NCI-H524 treated with DMSO at 0.1 percent for 48 hours (cell line): ENCODE results near the gene SGCD.
A peak's percentile ranks its signal among the peaks of the same experiment; 100 is the strongest.

ENCODE experiments used
- DNase-seq: peaks from one replicate; lab custom pipeline; 2025; lab: John Stamatoyannopoulos, UW

Gene SGCD

DNA sequence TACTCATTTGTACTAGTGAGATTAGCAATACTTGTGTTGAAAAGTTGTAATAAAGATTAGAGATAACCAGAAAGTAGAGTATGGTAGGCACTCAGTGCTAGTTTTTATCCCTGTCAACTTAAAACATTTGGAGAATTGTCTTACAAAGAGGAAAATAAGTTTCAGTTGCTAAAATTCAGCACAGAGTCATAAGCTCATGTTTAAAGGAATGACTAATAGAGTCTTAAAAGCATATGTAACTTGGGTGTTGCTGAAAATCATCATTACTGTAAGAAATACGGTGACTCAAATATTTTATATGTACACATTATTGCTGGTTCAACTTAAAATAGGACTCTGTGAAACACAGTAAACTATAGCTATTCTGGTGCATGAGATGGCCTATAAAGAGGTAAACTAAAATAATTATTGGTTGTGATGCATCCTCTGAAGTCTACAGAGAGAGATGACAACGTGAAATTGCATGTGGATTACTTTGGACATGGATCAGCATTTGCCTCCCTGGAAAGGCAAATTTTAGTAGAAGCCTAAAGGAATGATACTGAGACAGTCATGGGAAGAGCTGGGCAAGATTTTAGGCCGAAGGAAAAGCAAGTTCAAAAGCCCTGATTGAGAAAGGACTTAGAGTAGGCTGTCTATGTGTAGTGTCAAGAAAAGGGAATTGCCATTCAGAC, 34.6 kb downstream of the SGCD start:
- no peak for DNase-seq

DNA sequence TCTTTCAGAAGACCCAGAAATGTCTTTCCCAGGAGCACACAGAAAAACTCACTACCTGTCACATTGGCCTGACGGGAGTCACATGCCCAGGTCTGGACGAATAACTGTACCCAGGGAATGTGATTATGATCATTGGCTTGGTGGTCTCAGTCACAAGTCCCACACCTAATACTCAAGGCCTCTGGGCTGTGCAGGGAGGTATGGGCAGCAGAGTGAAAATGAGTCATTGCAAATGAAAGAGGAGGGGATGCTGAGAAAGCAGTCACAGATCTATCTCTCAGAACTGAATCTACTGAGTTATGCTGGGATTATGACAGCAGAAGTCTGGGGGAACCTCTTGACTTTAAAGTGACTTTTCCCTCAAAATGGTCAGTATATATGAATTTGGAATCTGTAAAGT, 36.9 kb downstream of the SGCD start:
- DNase-seq, result no peak

DNA sequence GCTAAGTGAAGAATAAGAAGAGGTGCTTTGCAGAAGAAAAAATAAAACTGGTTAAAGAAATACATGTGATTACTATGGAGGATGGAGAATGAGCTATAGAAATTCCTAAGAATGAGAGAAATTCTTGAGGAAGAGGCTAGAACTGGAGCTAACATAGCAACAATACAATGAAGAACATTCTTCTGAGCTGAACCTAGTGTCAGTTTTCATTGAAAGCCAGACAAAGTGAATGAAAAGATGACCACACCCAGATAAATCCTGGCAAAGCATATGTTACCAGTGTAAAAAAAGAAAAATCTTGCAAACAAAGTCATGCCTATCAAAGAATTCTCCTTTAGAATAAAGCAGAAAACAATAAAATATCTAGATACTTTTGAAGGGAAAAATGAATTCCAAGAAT, 39.6 kb downstream of the SGCD start:
- DNase-seq, result no peak

DNA sequence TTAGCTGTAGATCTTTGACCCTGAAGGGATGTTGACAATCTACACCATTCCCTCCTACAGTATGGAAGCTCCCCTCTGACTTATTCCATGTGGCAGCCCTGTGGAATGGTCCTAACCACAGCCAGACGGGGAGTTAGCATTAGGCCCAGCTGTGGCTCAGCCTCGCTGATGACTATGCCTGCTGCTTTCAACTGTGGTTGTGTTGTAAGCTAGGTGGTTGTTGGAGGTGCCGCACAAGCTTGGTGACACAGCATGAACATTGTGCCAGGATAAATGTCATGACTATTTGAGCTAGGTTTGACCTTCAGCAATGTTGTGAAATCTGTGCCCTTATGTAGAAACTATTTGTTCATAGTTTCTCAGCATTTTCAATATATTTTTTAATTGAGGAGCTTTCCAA, 40.6 kb downstream of the SGCD start:
- no peak for DNase-seq

DNA sequence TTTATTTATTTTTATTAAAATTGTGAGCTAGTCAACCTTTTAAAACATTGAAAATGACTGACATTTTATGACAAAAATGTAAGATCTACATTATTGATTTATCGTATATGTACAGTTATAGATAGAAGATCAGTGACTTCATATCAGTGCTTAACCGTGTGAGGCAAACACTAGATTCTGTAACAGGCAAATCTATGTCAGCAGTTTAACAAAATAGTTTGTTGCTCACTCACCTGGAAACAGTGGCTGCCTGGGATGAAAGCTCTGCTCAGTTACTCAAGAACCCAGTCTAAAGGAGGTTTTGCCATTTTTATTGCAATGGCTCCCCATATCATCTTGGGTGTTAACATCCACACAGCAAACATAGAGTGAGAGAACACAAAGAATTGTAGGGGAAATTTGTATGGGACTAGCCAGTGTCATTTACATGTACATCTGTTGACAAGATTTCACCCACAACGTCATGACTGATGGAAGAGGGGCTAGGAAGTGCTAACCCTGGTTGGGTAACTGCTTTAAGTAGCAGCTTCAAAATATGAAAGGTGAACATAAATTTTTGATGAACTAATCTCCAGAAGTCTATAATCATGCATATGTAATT, 49.0 kb downstream of the SGCD start:
- no peak for DNase-seq

DNA sequence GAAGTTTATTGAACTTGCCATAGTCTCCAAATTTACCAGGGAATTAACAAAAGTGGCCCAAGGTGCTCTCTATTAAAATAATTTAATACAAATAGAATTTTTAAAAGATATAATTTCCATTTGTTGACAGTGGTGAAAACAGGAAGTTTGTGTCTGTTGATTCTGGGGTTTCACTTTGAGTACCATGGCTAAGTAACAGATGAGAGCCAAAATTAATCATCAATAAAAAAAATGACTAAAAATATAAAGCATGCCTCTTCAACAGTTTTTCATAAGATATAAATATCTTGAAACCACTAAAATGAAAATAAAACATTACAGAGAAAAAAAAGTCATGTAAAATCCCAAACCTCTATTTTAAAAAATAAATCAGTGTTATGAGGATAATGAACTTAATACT, 49.8 kb downstream of the SGCD start:
- DNase-seq, result no peak

DNA sequence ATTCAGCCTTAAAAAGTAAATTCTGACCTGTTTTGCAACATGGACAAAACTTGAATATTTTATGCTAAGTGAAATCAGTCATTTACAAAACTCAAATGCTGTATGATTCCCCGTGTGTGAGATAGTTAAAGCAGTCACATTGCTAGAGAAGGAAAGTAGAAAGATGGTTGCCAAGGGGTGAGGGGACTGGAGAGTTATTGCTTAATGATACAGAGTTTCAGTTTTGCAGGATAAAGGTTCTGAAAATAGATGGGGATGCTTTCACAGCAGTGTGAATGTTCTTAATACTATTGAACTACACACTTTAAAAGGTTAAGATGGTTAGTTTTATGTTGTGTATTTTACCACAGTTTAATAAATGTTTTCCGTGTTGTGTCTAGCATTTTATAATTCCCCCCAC, 51.2 kb downstream of the SGCD start:
- DNase-seq, result no peak

DNA sequence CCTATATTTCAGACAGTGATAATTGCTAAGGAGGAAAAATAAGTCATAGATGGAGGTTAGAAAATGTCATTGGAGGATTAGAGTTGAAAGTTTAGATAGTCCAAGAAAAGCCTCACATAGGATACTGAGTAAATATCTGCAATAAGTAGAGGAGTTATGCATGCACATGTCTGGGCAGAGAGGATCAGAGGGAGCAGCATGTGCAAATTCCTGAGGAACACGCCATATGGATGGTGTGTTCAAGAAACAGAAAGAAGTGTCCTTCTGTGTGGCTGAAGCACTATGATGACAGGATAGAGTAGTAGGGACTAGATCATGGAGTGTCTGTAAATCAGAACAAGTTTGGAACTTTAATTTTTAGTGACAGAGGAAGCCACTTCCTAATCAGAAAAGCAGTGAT, 52.2 kb downstream of the SGCD start:
- DNase-seq, result peak; percentile 10

DNA sequence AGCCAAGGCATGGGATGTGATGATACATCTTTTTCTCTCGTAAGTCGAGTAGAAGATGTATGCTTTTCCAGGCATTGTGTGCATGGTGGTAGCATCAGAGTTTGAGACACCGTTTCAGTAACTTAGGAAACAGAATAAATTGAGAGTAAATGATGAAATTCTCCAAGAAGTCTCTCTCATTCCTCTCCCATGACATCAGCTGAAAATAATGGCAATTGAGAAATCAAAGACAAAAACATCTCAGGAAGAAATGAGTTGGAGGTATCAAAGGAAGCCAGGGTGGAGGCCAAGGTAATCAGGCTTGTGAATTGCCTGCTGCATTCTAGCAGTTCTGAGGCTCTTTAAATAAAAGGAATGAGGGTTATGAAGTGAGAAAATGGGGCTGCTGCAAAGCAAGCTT, 53.9 kb downstream of the SGCD start:
- DNase-seq, result no peak

DNA sequence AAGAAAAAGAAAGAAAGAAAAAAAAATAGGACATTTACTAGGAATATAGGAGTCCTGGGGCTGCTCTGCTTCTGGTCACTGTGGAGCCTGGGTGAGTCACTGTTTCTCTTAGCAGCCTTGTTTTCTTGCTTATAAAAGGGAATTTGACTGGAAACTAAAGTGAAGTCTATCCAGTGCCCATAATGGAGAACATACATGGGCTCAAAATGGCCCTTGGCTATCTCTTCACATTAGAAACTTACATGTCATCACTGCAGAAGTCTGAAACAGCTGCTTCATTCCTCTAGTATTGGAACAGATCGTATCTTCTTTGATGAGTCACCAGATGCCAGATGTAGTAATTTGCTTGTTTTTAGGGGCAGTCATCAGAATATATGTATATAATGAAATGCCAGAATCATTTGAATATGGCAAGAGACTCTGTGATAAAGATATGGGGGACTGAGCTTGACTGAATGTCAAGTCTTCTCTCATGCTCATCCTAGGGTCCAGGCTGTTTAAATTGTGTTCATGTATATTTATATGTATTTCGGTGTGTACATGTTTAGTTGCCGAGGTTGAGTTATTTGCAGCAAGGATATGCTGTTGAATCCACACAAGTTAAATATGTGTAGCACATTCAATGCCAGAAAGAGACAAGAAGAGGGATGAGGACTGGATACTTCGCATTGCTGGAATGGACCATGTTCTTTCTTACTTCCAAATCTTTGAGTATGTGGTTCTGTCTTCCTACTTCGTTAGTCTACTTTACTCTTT, 56.7 kb downstream of the SGCD start:
- DNase-seq, result no peak

DNA sequence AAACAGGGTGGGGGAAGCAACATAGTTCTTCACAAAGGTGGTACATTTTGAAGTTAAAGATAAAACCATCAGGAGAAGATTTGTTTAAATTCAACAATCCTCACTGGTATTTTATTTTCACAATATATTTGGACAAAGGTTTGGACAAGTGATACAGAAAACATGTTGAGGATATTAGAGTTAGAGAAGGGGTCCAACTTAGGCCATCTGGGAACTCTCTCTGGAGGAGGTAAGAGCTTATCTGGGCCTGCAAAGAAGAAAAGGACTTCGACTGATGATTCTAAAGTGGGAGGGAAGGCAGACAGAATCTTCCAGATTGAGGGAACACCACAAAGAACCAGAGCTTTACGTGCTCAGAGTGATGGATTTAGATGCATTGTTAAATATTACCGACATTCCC, 58.5 kb downstream of the SGCD start:
- no peak for DNase-seq

DNA sequence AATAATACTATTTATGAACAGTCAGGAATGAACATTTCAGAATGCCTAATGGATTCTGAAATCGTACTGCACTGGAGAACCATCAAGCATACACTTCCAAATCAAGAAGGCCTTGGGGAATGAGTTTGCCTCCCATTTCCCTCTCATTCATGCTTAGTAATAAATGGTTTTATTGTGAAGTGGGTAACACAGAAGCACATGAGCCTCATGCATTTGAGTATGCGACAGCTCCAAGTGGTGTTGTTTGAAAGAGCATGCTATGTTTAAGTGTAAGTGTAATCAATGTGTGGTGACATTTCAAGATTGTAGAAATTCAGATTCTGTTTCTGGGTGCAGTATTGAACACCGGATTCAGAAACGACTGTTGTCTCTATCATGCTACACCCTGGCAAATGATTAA, 60.0 kb downstream of the SGCD start:
- DNase-seq, result no peak

DNA sequence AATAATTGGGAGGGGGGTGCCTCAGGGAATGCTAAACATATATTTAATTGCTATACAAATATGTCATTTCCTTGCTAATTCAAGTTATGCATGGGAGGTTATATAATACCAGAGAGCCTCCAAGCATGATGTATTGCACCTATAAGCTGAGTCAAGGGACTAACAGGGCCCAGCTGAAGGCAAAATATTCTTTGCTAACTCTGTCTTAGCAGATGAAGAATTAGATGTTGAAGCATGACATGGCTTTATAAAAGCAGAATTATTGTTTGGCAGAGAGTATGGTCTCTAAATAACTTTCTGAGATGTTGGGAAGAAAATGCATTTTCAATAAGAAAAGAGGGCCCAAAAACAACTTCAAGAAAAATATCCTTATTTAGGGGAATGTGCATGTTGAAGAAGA, 60.4 kb downstream of the SGCD start:
- DNase-seq, result no peak

DNA sequence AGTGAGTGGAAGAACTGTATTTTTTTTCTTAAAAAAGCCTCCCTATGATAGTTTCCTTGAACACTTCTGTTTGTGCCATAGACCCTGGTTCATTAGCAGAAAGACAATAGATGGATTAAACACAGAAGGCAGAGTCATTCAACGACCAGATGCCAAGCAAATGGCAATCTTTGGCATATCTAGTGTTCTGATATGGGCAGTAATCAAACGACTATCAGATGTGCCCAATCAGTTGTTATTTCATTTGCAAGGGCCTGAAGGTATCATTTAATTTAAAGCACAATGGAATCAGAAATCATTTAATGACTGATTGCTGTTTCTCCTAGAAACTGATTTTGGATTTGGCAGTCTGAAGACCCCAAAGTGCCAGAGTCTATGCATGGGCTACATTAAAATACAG, 61.3 kb downstream of the SGCD start:
- no peak for DNase-seq

DNA sequence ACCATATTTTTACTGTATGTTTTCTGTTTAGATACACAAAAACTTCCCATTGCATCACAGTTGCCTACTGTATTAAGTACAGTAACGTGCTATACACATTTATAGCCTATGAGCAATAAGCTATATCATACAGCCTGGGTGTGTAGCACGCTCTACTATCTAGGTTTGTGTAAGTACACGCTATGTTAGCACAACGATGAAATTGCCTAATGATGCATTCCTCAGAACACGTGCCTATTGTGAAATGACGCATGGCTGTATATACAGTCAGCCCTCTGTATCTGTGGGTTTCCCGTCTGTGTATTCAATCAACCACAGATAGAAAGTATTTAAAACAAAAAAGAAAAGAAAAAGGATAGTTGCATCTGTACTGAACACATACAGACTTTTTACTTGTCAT, 64.2 kb downstream of the SGCD start:
- no peak for DNase-seq

DNA sequence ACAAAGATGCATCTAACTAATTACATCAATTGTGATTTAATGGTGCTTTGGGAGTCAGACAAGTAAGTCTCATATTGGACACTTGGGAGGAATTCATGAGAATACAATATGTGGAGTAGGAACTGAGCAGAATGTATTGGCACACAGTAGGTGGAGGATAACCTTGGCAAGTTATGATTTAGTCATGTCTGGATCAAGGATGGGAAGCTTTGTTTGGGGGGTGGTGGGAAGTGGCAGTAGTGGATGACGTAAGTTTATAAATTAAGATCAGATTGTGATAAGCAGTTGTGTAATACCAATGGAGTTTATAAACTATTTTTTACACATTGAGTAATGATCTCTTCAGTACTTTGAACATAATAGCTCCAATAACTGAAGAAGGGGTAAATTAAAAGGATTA, 67.0 kb downstream of the SGCD start:
- DNase-seq, result no peak

DNA sequence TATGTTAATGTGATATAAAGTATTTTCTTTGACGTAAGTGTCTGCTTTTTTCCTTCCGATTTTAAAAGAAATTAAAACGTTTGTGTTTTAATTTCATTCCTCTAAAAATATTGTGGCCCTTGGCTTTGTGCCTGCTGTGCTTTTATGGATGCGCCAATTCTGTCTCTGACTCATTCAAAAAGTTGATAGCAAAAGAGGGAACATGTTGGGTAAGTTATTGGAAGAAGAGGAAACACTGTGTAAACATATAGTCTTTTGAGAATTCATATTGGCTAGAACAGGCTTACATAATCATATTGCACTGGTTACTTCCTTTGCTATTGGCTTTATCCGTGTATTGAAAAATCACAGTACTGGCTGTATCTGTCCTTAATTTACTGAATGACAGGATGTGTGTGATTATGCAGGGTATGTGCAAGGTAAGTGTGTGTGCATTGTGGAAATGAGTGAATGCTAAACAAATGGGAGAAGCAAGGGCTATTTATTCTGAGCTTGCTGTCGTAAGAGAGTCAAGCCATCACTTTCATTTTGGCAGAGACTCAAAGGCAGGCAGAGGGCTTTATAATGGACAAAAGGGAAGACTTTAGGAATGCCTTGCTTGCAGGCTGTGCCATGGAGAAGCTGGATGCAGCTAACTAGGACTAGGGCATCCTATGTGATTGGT, 67.8 kb downstream of the SGCD start:
- DNase-seq, result no peak

DNA sequence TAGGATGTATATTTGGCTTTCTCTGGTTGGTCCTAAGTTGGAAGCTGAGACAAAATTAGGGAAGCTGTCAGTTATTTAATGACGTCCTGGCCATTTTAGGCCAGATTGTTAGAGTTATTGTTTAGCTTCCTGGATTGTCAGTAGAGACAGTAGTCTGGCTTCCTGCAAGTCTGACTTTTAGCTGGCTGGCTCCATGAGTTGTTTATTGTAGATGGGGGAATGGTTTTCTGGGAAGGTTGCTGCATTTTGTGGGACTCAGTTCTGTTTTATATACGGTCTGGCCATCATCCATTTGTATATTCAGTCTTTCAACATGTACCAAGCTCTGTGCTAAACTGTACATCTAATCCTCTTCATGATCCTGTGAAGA, 68.3 kb downstream of the SGCD start:
- DNase-seq, result no peak

DNA sequence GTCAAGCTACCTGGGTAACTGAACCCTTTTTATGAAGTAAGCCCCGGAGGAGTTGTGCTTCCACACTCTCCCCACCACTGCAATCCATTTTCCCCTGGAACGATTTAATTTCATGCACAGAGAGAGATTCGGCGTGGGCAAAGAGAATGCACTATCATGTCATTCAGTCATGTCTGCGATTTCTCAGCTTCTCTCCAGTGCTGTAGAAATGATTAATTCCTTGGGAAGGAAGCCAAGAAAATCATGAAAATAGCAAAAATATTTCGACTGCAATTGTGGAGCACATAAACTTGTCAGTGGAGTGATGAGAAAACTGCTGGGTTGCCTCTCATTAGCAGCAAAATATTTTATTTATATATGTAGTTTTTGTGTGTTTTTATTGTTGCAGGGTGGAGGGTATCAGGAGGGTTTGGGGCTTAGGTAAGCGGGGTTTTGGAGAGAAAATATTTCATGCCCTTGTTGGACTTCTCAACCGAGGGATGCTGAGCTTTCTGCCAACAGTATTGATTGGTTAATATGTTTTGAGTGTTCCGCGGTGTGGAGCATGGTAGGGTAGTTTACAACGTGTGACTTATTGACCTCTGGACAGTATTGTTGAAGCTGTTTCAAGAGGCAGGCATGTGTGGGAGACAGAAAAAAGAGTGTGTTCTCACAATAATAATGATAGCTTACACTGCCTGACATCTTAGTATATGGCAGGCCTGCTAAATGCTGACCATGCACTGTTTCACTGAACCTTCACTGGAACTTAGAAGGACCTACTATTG, 69.3 kb downstream of the SGCD start:
- no peak for DNase-seq

DNA sequence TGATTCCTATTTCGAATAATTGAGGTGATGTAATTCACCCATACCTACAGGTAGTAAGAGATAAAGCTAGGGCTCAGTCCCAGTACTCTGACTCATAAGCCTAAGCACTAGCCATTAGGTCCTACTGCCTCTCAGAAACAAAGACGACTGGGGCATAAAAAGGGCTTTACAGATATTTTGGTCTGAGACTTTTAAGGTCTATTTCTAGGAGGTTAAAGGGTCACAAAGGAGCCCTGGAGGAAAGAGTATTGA, 69.8 kb downstream of the SGCD start:
- DNase-seq, result no peak

DNA sequence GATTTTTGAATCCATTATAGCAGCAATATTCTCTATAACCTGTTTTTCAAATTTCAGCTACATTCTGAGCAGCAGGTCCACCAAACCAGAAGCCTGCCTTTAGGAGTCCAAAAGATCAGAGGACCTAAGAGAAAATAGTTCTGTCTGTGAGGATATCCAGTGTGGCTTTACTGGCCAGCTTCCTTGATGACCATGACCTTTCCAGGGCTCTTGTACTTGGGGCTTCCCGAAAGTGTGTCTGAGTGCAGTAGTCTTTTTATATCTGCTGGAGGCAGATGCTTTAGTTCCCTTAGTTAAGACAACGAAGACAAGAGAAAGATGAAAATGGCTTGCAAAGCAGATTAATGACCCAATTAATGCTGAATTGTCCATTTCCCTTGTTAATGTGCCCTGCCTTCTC, 72.4 kb downstream of the SGCD start:
- DNase-seq, result no peak

DNA sequence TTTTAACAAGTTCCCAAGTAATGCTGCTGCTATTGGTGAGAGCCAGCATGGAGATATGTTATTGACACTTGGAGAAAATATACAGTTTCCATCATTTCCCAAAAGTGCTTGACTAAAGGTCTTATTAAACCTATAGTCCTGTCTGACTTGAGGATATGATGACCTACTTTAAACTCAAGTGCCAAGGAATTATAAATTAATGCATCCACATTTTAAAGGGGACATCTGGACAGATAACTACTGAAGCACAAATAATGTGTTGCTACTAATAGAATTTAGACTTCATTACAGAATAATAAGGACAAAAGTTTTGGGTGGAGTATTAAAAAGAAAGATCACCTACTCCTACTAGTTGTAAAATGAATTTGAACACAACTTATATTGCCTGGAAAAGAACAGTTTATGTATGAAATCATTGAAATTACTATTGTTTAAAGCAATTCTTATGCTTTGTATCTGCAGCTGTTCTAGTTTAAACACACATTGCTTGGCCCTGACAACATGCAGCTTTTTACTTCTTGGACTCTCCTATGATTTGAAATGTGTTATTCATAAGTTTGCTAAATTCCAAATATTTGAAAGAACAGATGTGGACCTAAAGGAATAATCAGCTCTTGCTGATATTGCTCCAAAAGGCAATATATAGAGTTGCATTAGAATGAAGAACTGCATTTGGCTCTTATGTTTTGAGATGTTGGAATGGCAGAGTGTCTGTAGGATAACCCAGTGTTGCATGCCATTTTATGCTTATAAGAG, 73.4 kb downstream of the SGCD start:
- DNase-seq, result peak; percentile 10
